ENCODE measurements around the gene XRCC1.

DNA sequence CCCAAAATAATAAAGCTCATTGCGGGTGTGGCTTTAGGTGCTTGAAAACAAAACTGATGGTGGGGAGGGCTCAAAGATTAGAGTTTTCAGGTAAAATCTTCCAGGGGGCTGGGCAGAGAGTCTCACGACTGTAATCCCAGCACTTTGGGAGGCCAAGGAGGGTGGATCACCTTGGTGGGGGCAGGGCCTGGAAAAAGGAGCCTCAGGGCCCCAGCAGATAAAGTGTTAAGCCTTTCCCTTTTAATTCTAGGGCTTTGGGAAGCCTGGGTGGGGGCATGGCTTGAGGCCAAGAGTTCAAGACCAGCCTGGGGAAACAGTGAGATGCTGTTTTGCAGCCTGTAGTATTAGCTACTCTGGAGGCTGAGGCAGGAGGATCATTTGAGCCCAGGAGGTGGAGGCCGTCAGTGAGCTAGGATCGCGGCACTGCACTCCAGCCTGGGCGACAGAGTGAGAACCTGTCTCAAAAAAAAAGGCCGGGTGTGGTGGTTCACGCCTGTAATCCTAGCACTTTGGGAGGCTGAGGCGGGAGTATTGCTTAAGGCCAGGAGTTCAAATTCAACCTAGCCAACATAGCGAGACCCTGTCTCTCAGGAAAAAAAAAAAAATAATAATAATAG, 18.9 kb upstream of the XRCC1 start:
- TF ChIP-seq, protein P1, sequence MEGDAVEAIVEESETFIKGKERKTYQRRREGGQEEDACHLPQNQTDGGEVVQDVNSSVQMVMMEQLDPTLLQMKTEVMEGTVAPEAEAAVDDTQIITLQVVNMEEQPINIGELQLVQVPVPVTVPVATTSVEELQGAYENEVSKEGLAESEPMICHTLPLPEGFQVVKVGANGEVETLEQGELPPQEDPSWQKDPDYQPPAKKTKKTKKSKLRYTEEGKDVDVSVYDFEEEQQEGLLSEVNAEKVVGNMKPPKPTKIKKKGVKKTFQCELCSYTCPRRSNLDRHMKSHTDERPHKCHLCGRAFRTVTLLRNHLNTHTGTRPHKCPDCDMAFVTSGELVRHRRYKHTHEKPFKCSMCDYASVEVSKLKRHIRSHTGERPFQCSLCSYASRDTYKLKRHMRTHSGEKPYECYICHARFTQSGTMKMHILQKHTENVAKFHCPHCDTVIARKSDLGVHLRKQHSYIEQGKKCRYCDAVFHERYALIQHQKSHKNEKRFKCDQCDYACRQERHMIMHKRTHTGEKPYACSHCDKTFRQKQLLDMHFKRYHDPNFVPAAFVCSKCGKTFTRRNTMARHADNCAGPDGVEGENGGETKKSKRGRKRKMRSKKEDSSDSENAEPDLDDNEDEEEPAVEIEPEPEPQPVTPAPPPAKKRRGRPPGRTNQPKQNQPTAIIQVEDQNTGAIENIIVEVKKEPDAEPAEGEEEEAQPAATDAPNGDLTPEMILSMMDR (conservative IDR thresholded peaks at IDR 0.05; ENCODE audit: low read depth in 2 of 2), result no peak
- no peak for TF ChIP-seq EZH2phosphoT487 (IDR thresholded peaks at IDR 0.05; ENCODE audit: unreplicated experiment)
- TF ChIP-seq, protein P2, sequence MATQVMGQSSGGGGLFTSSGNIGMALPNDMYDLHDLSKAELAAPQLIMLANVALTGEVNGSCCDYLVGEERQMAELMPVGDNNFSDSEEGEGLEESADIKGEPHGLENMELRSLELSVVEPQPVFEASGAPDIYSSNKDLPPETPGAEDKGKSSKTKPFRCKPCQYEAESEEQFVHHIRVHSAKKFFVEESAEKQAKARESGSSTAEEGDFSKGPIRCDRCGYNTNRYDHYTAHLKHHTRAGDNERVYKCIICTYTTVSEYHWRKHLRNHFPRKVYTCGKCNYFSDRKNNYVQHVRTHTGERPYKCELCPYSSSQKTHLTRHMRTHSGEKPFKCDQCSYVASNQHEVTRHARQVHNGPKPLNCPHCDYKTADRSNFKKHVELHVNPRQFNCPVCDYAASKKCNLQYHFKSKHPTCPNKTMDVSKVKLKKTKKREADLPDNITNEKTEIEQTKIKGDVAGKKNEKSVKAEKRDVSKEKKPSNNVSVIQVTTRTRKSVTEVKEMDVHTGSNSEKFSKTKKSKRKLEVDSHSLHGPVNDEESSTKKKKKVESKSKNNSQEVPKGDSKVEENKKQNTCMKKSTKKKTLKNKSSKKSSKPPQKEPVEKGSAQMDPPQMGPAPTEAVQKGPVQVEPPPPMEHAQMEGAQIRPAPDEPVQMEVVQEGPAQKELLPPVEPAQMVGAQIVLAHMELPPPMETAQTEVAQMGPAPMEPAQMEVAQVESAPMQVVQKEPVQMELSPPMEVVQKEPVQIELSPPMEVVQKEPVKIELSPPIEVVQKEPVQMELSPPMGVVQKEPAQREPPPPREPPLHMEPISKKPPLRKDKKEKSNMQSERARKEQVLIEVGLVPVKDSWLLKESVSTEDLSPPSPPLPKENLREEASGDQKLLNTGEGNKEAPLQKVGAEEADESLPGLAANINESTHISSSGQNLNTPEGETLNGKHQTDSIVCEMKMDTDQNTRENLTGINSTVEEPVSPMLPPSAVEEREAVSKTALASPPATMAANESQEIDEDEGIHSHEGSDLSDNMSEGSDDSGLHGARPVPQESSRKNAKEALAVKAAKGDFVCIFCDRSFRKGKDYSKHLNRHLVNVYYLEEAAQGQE (IDR thresholded peaks at IDR 0.05; ENCODE audit: unreplicated experiment), result no peak
- no peak for TF ChIP-seq POLR2AphosphoS5 (IDR thresholded peaks at IDR 0.05; ENCODE audit: low read depth)
- TF ChIP-seq, protein P3, sequence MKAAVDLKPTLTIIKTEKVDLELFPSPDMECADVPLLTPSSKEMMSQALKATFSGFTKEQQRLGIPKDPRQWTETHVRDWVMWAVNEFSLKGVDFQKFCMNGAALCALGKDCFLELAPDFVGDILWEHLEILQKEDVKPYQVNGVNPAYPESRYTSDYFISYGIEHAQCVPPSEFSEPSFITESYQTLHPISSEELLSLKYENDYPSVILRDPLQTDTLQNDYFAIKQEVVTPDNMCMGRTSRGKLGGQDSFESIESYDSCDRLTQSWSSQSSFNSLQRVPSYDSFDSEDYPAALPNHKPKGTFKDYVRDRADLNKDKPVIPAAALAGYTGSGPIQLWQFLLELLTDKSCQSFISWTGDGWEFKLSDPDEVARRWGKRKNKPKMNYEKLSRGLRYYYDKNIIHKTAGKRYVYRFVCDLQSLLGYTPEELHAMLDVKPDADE (IDR thresholded peaks at IDR 0.05), result no peak
